A549 (cell line): ENCODE data around the gene LACRT.

Experiments used
- CEBPB ChIP-seq, 2 experiments: fragments of >200 bp in 1 of 2; sonication (Bioruptor Twin) in 1 of 2; formaldehyde crosslinking in 1 of 2; IDR thresholded peaks; 2 replicates each; pipeline ENCODE4 v1.6.1; 2012 to 2016
- EP300 ChIP-seq, 2 experiments: fragments of >200 bp; sonication (Bioruptor Twin); formaldehyde crosslinking; IDR thresholded peaks; 2 replicates in 1 of 2; 3 replicates in 1 of 2; pipeline ENCODE4 v1.6.1; 2016 to 2017
- FOXS1 ChIP-seq: fragments of 250-450 bp; sonication (Bioruptor Pico); IDR thresholded peaks from 2 replicates; pipeline ENCODE4 v1.5.0; 2020; ENCODE audit warnings: mild to moderate bottlenecking, moderate library complexity
- HES2 ChIP-seq: fragments of >200 bp; sonication (Bioruptor Twin); formaldehyde crosslinking; IDR thresholded peaks from 2 replicates; pipeline ENCODE4 v1.6.1; 2016
- KDM5A ChIP-seq: fragments of 200-600 bp; sonication (generic); IDR thresholded peaks from 2 replicates; pipeline ENCODE4 v1.6.1; 2016; ENCODE audit warnings: antibody characterized with exemption, mild to moderate bottlenecking
- PBX3 ChIP-seq: IDR thresholded peaks from 2 replicates; pipeline ENCODE4 v1.6.1; 2012
- POLR2A ChIP-seq: IDR thresholded peaks from 2 replicates; pipeline ENCODE4 v1.6.1; 2012; ENCODE audit warnings: mild to moderate bottlenecking, low read length
- RARB ChIP-seq: fragments of 250-450 bp; sonication (Bioruptor Pico); IDR thresholded peaks from 2 replicates; pipeline ENCODE4 v1.8.0; 2021; ENCODE audit warnings: mild to moderate bottlenecking, moderate library complexity
- RCOR1 ChIP-seq: fragments of 150-350 bp; IDR thresholded peaks from 2 replicates; pipeline ENCODE4 v1.6.1; 2014; ENCODE audit warnings: antibody characterized with exemption, low read length, low read depth
- TF ChIP-seq, protein P1 (sequence below): fragments of >200 bp; sonication (Bioruptor Twin); formaldehyde crosslinking; IDR thresholded peaks from 3 replicates; pipeline ENCODE4 v1.5.1; 2016
- TF ChIP-seq, protein P2 (sequence below): IDR thresholded peaks from 2 replicates; pipeline ENCODE4 v1.6.1; 2012

GRCh38 chr12:54612225-54612750 is 22.4 kb downstream of the LACRT start:
- TF ChIP-seq, protein P1, sequence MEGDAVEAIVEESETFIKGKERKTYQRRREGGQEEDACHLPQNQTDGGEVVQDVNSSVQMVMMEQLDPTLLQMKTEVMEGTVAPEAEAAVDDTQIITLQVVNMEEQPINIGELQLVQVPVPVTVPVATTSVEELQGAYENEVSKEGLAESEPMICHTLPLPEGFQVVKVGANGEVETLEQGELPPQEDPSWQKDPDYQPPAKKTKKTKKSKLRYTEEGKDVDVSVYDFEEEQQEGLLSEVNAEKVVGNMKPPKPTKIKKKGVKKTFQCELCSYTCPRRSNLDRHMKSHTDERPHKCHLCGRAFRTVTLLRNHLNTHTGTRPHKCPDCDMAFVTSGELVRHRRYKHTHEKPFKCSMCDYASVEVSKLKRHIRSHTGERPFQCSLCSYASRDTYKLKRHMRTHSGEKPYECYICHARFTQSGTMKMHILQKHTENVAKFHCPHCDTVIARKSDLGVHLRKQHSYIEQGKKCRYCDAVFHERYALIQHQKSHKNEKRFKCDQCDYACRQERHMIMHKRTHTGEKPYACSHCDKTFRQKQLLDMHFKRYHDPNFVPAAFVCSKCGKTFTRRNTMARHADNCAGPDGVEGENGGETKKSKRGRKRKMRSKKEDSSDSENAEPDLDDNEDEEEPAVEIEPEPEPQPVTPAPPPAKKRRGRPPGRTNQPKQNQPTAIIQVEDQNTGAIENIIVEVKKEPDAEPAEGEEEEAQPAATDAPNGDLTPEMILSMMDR, result no peak
- no peak for TF ChIP-seq KDM5A
- TF ChIP-seq RARB, result no peak
- TF ChIP-seq, protein P2, sequence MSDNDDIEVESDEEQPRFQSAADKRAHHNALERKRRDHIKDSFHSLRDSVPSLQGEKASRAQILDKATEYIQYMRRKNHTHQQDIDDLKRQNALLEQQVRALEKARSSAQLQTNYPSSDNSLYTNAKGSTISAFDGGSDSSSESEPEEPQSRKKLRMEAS, result no peak
- no peak for TF ChIP-seq FOXS1 (CRISPR knock-in tag)
- no peak for TF ChIP-seq HES2
- TF ChIP-seq EP300 (IDR thresholded peaks at IDR 0.05), result no peak
- no peak for TF ChIP-seq POLR2A
- no peak for TF ChIP-seq CEBPB (IDR thresholded peaks at IDR 0.05)
- TF ChIP-seq RCOR1, result no peak
- TF ChIP-seq PBX3, result no peak
